ENCODE results near the gene NANS. TPM values are rescaled to one million over a fixed set of nuclear protein-coding genes. Genes with fewer than 3 reads are reported as not detected.

Gene NANS
- total RNA-seq, 1 experiment from 2014 or later, result 57.9 TPM

DNA sequence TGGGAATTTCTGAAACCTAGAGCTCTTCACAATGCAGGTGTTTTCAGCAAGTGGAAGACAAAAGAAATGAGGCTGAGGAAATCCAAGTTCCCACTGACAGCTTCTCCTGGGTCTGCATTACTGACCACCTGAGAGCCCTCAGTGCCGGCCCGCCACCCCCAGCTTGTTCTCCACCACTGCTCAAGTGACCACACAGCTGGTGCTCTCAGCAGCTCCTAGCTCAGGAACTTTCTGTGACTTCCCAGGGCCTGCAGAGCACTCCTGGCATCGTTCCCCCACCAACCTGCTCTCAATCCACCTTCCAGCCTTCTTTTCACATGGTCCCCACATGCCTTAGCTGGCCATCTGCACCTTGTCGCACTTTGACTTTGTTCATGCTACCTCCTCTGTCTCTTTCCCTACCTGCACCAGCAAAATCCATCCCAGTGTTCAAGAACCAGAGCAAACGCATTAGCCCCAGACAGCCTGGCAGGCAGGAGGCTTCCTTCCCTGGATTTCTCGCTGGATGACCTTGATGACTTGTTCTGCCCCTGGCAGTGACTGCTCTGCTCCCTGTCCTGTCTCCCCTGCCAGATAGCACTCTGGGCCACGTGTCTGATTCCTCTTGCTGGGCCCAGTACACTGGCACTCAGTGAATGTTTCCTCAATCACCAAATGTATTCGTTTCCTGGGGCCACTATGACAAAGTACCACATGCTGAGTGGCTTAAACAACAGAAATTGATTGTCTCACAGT lies 35.1 kb upstream of the NANS start (continued):
- TF ChIP-seq, protein P1, sequence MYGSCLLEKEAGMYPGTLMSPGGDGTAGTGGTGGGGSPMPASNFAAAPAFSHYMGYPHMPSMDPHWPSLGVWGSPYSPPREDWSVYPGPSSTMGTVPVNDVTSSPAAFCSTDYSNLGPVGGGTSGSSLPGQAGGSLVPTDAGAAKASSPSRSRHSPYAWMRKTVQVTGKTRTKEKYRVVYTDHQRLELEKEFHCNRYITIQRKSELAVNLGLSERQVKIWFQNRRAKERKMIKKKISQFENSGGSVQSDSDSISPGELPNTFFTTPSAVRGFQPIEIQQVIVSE (CRISPR knock-in tag; IDR thresholded peaks at IDR 0.05; ENCODE audit: borderline replicate concordance), result no peak
- TF ChIP-seq RORB (CRISPR knock-in tag; IDR thresholded peaks at IDR 0.05), result no peak
- TF ChIP-seq, protein P2, sequence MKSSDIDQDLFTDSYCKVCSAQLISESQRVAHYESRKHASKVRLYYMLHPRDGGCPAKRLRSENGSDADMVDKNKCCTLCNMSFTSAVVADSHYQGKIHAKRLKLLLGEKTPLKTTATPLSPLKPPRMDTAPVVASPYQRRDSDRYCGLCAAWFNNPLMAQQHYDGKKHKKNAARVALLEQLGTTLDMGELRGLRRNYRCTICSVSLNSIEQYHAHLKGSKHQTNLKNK (CRISPR knock-in tag; IDR thresholded peaks at IDR 0.05), result no peak

DNA sequence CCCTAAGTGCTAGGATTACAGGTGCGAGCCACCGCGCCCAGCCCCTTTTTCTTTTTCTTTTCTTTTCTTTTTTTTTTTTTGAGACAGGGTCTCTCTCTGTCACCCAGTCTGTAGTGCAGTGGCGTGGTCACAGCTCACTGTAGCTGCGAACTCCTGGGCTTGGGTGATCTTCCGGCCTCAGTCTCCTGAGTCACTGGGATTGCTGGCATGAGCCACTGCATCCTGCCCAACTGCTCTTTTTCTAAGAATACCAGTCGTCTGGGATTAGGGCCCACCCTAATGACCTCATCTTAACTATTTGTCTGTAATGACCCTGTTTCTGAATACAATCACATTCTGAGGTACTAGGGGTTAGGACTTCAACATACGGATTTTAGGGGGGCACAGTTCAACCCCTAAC lies 34.1 kb upstream of the NANS start:
- Mint-ChIP-seq H3K4me3 (no peak overlapping the region), H3K36me3 (peaks cover 11% of the 10 kb centered on the region), H3K27ac (no peak overlapping the region), H3K9me3 (no peaks in the 10 kb centered on the region), H3K4me1 (peaks cover 3% of the 10 kb centered on the region; the same call in 1 of the 2 replicates), H3K27me3 (ENCODE audit: low read depth) (no peaks in the 10 kb centered on the region)
- ChIA-PET CTCF (no interaction called here), POLR2A (no interaction called here)
- ATAC-seq (no peak), DNase-seq (ENCODE audit: low spot score) (no peak)
- no peak for TF ChIP-seq ATF1 (CRISPR knock-in tag; IDR thresholded peaks at IDR 0.05)
- no peak for TF ChIP-seq FOXP1 (CRISPR knock-in tag; IDR thresholded peaks at IDR 0.05; ENCODE audit: borderline replicate concordance)
- no peak for TF ChIP-seq TCF7 (CRISPR knock-in tag; IDR thresholded peaks at IDR 0.05; ENCODE audit: low read depth)
- TF ChIP-seq, protein P3, sequence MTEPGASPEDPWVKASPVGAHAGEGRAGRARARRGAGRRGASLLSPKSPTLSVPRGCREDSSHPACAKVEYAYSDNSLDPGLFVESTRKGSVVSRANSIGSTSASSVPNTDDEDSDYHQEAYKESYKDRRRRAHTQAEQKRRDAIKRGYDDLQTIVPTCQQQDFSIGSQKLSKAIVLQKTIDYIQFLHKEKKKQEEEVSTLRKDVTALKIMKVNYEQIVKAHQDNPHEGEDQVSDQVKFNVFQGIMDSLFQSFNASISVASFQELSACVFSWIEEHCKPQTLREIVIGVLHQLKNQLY (CRISPR knock-in tag; IDR thresholded peaks at IDR 0.05), result no peak
- TF ChIP-seq, protein P4, sequence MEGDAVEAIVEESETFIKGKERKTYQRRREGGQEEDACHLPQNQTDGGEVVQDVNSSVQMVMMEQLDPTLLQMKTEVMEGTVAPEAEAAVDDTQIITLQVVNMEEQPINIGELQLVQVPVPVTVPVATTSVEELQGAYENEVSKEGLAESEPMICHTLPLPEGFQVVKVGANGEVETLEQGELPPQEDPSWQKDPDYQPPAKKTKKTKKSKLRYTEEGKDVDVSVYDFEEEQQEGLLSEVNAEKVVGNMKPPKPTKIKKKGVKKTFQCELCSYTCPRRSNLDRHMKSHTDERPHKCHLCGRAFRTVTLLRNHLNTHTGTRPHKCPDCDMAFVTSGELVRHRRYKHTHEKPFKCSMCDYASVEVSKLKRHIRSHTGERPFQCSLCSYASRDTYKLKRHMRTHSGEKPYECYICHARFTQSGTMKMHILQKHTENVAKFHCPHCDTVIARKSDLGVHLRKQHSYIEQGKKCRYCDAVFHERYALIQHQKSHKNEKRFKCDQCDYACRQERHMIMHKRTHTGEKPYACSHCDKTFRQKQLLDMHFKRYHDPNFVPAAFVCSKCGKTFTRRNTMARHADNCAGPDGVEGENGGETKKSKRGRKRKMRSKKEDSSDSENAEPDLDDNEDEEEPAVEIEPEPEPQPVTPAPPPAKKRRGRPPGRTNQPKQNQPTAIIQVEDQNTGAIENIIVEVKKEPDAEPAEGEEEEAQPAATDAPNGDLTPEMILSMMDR (IDR thresholded peaks at IDR 0.05), result no peak
- TF ChIP-seq ZNF219 (CRISPR knock-in tag; IDR thresholded peaks at IDR 0.05; ENCODE audit: borderline replicate concordance), result no peak
- no peak for TF ChIP-seq SMAD4 (CRISPR knock-in tag; IDR thresholded peaks at IDR 0.05)
- TF ChIP-seq, protein P5, sequence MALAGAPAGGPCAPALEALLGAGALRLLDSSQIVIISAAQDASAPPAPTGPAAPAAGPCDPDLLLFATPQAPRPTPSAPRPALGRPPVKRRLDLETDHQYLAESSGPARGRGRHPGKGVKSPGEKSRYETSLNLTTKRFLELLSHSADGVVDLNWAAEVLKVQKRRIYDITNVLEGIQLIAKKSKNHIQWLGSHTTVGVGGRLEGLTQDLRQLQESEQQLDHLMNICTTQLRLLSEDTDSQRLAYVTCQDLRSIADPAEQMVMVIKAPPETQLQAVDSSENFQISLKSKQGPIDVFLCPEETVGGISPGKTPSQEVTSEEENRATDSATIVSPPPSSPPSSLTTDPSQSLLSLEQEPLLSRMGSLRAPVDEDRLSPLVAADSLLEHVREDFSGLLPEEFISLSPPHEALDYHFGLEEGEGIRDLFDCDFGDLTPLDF (CRISPR knock-in tag; IDR thresholded peaks at IDR 0.05), result no peak
- TF ChIP-seq TP53 (CRISPR knock-in tag; IDR thresholded peaks at IDR 0.05), result no peak
- TF ChIP-seq CREB1 (CRISPR knock-in tag; IDR thresholded peaks at IDR 0.05), result no peak
- TF ChIP-seq ZNF396 (CRISPR knock-in tag; IDR thresholded peaks at IDR 0.05; ENCODE audit: borderline replicate concordance), result no peak
- TF ChIP-seq, protein P6, sequence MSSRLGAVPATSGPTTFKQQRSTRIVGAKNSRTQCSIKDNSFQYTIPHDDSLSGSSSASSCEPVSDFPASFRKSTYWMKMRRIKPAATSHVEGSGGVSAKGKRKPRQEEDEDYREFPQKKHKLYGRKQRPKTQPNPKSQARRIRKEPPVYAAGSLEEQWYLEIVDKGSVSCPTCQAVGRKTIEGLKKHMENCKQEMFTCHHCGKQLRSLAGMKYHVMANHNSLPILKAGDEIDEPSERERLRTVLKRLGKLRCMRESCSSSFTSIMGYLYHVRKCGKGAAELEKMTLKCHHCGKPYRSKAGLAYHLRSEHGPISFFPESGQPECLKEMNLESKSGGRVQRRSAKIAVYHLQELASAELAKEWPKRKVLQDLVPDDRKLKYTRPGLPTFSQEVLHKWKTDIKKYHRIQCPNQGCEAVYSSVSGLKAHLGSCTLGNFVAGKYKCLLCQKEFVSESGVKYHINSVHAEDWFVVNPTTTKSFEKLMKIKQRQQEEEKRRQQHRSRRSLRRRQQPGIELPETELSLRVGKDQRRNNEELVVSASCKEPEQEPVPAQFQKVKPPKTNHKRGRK (CRISPR knock-in tag; IDR thresholded peaks at IDR 0.05; ENCODE audit: borderline replicate concordance), result no peak
- TF ChIP-seq ELF4 (CRISPR knock-in tag; IDR thresholded peaks at IDR 0.05; ENCODE audit: low read depth), result no peak
- no peak for TF ChIP-seq ETV6 (CRISPR knock-in tag; IDR thresholded peaks at IDR 0.05)
- TF ChIP-seq MYBL2 (CRISPR knock-in tag; IDR thresholded peaks at IDR 0.05), result no peak
